KMS-11 (cell line): Measurements from ENCODE around the gene PALM.

Experiments
- H2AFZ ChIP-seq: fragments of 200-600 bp; sonication (generic); 2 replicates; pipeline ENCODE4 v1.6.1; 2016; ENCODE audit warnings: antibody characterized with exemption, mixed run types, low read depth
- H3K27ac ChIP-seq: fragments of 200-600 bp; sonication (generic); 2 replicates; pipeline ENCODE4 v1.6.1; 2016; ENCODE audit warnings: mild to moderate bottlenecking, mixed run types
- H3K27me3 ChIP-seq: fragments of 200-600 bp; sonication (generic); 2 replicates; pipeline ENCODE4 v1.6.1; 2017; ENCODE audit warnings: mild to moderate bottlenecking, low read depth, mixed run types, moderate library complexity; ENCODE audit not compliant: insufficient read depth
- H3K36me3 ChIP-seq: fragments of 200-600 bp; sonication (generic); 2 replicates; pipeline ENCODE4 v1.6.1; 2017; ENCODE audit warnings: mild to moderate bottlenecking, mixed run types; ENCODE audit not compliant: insufficient read depth
- H3K4me1 ChIP-seq: fragments of 200-600 bp; sonication (generic); 2 replicates; pipeline ENCODE4 v1.6.1; 2016; ENCODE audit warnings: mild to moderate bottlenecking, low read depth, mixed run types; ENCODE audit not compliant: poor library complexity, severe bottlenecking
- H3K4me2 ChIP-seq: fragments of 200-600 bp; sonication (generic); 2 replicates; pipeline ENCODE4 v1.7.0; 2016; ENCODE audit warnings: mild to moderate bottlenecking, mixed run types
- H3K4me3 ChIP-seq: fragments of 200-600 bp; sonication (generic); IDR thresholded peaks from 2 replicates; pipeline ENCODE4 v1.6.1; 2017; ENCODE audit warnings: low read depth, low read length, mixed read lengths; ENCODE audit not compliant: insufficient read depth
- H3K79me2 ChIP-seq: fragments of 200-600 bp; sonication (generic); 2 replicates; pipeline ENCODE4 v1.6.1; 2016; ENCODE audit warnings: low read depth, mixed run types; ENCODE audit not compliant: insufficient read depth
- H3K9ac ChIP-seq: fragments of 200-600 bp; sonication (generic); 2 replicates; pipeline ENCODE4 v1.6.1; 2016; ENCODE audit warnings: mild to moderate bottlenecking, mixed run types
- H4K20me1 ChIP-seq: fragments of 200-600 bp; sonication (generic); 2 replicates; pipeline ENCODE4 v1.6.1; 2016; ENCODE audit warnings: mild to moderate bottlenecking, mixed run types; ENCODE audit not compliant: insufficient read depth
- CTCF ChIP-seq: fragments of 200-600 bp; sonication (generic); conservative IDR thresholded peaks from 2 replicates; pipeline ENCODE4 v1.6.1; 2017; ENCODE audit warnings: low read depth, mild to moderate bottlenecking, antibody characterized with exemption, low read length, moderate library complexity, mixed read lengths

PALM gene

DNA sequence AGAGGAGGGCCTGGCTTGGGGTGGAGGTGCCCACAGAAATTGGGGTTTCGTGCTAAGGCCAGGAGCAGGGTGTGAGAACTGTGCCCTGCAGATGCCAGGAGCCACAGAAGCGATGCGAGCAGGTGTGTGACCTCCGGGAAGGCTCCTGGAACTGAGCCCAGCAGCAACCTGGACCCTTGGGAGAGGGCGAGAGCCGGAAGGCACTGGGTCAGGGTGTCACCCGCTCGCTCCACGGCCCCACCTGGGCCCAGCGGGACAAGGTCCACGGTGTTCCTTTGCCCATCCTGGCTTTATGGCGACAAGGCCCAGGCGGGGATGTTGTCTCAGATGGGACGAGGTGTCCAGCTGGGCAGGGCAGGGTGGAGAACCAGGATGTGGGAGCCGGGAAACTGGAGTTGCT lies 46.3 kb downstream of the PALM start:
- peaks cover 93% of the 10 kb centered on the region for H3K27me3 ChIP-seq
- no peak overlapping the region for H3K4me3 ChIP-seq
- no peaks in the 10 kb centered on the region for H3K79me2 ChIP-seq
- no peaks in the 10 kb centered on the region for H3K4me1 ChIP-seq
- H3K36me3 ChIP-seq: no peaks in the 10 kb centered on the region
- H4K20me1 ChIP-seq: no peaks in the 10 kb centered on the region
- H3K9ac ChIP-seq: no peak overlapping the region
- H3K4me2 ChIP-seq: no peak overlapping the region
- TF ChIP-seq CTCF: no peak
- no peak overlapping the region for H2AFZ ChIP-seq
- H3K27ac ChIP-seq: no peak overlapping the region

- Histone ChIP-seq H2AFZ (no peak overlapping the region), H3K9ac (no peak overlapping the region), H3K27ac (no peak overlapping the region), H3K4me3 (no peak overlapping the region), H3K27me3 (peaks cover 88% of the 10 kb centered on the region), H3K36me3 (no peaks in the 10 kb centered on the region), H3K4me2 (no peak overlapping the region), H3K4me1 (no peaks in the 10 kb centered on the region), H3K79me2 (no peaks in the 10 kb centered on the region), H4K20me1 (no peaks in the 10 kb centered on the region)
- TF ChIP-seq CTCF: no peak
These were observed 47.5 kb downstream of the PALM start for GRCh38 chr19:756236-756635.

- H3K27ac ChIP-seq: no peak overlapping the region
- H3K79me2 ChIP-seq: no peaks in the 10 kb centered on the region
These were observed 48.3 kb downstream of the PALM start for GRCh38 chr19:756821-757688.

DNA sequence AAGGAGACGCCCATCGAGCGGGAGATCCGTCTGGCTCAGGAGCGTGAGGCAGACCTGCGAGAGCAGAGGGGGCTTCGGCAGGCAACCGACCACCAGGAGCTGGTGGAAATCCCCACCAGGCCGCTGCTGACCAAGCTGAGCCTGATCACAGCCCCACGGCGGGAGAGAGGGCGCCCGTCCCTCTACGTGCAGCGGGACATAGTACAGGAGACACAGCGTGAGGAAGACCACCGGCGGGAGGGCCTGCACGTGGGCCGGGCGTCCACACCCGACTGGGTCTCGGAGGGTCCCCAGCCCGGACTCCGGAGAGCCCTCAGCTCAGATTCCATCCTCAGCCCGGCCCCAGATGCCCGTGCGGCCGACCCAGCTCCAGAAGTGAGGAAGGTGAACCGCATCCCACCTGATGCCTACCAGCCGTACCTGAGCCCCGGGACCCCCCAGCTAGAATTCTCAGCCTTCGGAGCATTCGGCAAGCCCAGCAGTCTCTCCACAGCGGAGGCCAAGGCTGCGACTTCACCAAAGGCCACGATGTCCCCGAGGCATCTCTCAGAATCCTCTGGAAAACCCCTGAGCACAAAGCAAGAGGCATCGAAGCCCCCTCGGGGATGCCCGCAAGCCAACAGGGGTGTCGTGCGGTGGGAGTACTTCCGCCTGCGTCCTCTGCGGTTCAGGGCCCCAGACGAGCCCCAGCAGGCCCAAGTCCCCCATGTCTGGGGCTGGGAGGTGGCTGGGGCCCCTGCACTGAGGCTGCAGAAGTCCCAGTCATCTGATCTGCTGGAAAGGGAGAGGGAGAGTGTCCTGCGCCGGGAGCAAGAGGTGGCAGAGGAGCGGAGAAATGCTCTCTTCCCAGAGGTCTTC lies 49.3 kb downstream of the PALM start:
- TF ChIP-seq CTCF: no peak
- no peak overlapping the region for H3K4me3 ChIP-seq
- H3K27ac ChIP-seq: no peak overlapping the region
- no peaks in the 10 kb centered on the region for H4K20me1 ChIP-seq
- H3K79me2 ChIP-seq: no peaks in the 10 kb centered on the region
- H3K27me3 ChIP-seq: peaks cover 76% of the 10 kb centered on the region
- H3K36me3 ChIP-seq: no peaks in the 10 kb centered on the region
- H3K4me2 ChIP-seq: no peak overlapping the region
- H3K9ac ChIP-seq: no peak overlapping the region
- no peak overlapping the region for H2AFZ ChIP-seq
- no peaks in the 10 kb centered on the region for H3K4me1 ChIP-seq

More at GRCh38 chr19:756821-757688, 48.3 kb downstream of the PALM start:
- Histone ChIP-seq H3K4me3 (no peak overlapping the region), H3K4me2 (no peak overlapping the region), H2AFZ (no peak overlapping the region), H3K36me3 (no peaks in the 10 kb centered on the region), H4K20me1 (no peaks in the 10 kb centered on the region), H3K4me1 (no peaks in the 10 kb centered on the region), H3K9ac (no peak overlapping the region), H3K27me3 (peaks cover 80% of the 10 kb centered on the region)
- no peak for TF ChIP-seq CTCF
